H9 (cell line): ENCODE data around the gene PSMB9. TPM values are rescaled to one million over a fixed set of nuclear protein-coding genes. Genes with fewer than 3 reads are reported as not detected.

Experiments used
- DNase-seq: peaks from one replicate; pipeline ENCODE4 v3.0.0-alpha.2; 2017
- H2AFZ ChIP-seq: one replicate; pipeline ENCODE4 v1.6.1; 2013; ENCODE audit warnings: mild to moderate bottlenecking, low read length, control low read depth, moderate library complexity
- H2AK5ac ChIP-seq: 2 replicates; pipeline ENCODE4 v1.6.1; 2013; ENCODE audit warnings: low read length, control low read depth, mixed read lengths; ENCODE audit not compliant: insufficient read length
- H2BK120ac ChIP-seq: one replicate; pipeline ENCODE4 v1.6.1; 2013; ENCODE audit warnings: low read depth, mild to moderate bottlenecking, low read length, control low read depth, inconsistent platforms; ENCODE audit not compliant: poor library complexity, severe bottlenecking
- H2BK12ac ChIP-seq: 2 replicates; pipeline ENCODE4 v1.6.1; 2013; ENCODE audit warnings: low read length, control low read depth, mixed read lengths, low read depth; ENCODE audit not compliant: insufficient read length
- H2BK15ac ChIP-seq: 2 replicates; pipeline ENCODE4 v1.6.1; 2013; ENCODE audit warnings: low read depth, low read length, control low read depth
- H2BK20ac ChIP-seq: one replicate; pipeline ENCODE4 v1.6.1; 2013; ENCODE audit warnings: low read depth, mild to moderate bottlenecking, low read length, control low read depth, inconsistent platforms; ENCODE audit not compliant: poor library complexity, severe bottlenecking
- H2BK5ac ChIP-seq: 2 replicates; pipeline ENCODE4 v1.6.1; 2013; ENCODE audit warnings: low read length, control low read depth, mixed read lengths; ENCODE audit not compliant: insufficient read length
- H3K14ac ChIP-seq: 2 replicates; pipeline ENCODE4 v1.6.1; 2013; ENCODE audit warnings: low read length, control low read depth; ENCODE audit not compliant: insufficient read depth
- H3K18ac ChIP-seq: 2 replicates; pipeline ENCODE4 v1.6.1; 2013; ENCODE audit warnings: low read depth, mild to moderate bottlenecking, mixed read lengths, low read length, control low read depth; ENCODE audit not compliant: insufficient read length
- H3K23ac ChIP-seq: 2 replicates; pipeline ENCODE4 v1.6.1; 2013; ENCODE audit warnings: low read length, control low read depth, mixed read lengths, low read depth; ENCODE audit not compliant: insufficient read length
- H3K23me2 ChIP-seq: 2 replicates; pipeline ENCODE4 v1.6.1; 2013; ENCODE audit warnings: low read depth, mild to moderate bottlenecking, mixed read lengths, low read length, control low read depth; ENCODE audit not compliant: insufficient read length, poor library complexity, severe bottlenecking
- H3K27ac ChIP-seq: 2 replicates; pipeline ENCODE4 v1.5.1; 2013; ENCODE audit warnings: low read length, control low read depth, mixed read lengths, low read depth; ENCODE audit not compliant: insufficient read length
- H3K27me3 ChIP-seq: 2 replicates; pipeline ENCODE4 v1.6.1; 2013; ENCODE audit warnings: low read length, control low read depth, inconsistent platforms; ENCODE audit not compliant: insufficient read depth
- H3K4ac ChIP-seq: 2 replicates; pipeline ENCODE4 v1.6.1; 2013; ENCODE audit warnings: low read depth, mild to moderate bottlenecking, control low read depth, inconsistent platforms, low read length, moderate library complexity
- H3K4me1 ChIP-seq: 2 replicates; pipeline ENCODE4 v1.6.1; 2013; ENCODE audit warnings: low read length, control low read depth, inconsistent platforms; ENCODE audit not compliant: insufficient read depth
- H3K4me2 ChIP-seq: 2 replicates; pipeline ENCODE4 v1.6.1; 2013; ENCODE audit warnings: low read length, control low read depth, mixed read lengths; ENCODE audit not compliant: insufficient read length, insufficient read depth
- H3K56ac ChIP-seq: 2 replicates; pipeline ENCODE4 v1.6.1; 2013; ENCODE audit warnings: low read depth, mild to moderate bottlenecking, mixed read lengths, low read length, control low read depth; ENCODE audit not compliant: insufficient read length
- H3K79me1 ChIP-seq: 2 replicates; pipeline ENCODE4 v1.6.1; 2013; ENCODE audit warnings: low read depth, mild to moderate bottlenecking, moderate library complexity, low read length, control low read depth, inconsistent platforms; ENCODE audit not compliant: insufficient read depth, poor library complexity, severe bottlenecking
- H3K79me2 ChIP-seq: 2 replicates; pipeline ENCODE4 v1.6.1; 2013; ENCODE audit warnings: low read length, control low read depth, inconsistent platforms; ENCODE audit not compliant: insufficient read depth
- H3K9ac ChIP-seq: 2 replicates; pipeline ENCODE4 v1.6.1; 2013; ENCODE audit warnings: low read length, control low read depth, mixed read lengths; ENCODE audit not compliant: insufficient read length; ENCODE audit errors: extremely low read depth
- H3K9me3 ChIP-seq: one replicate; pipeline ENCODE4 v1.6.1; 2013; ENCODE audit warnings: low read depth, low read length, inconsistent platforms; ENCODE audit not compliant: control insufficient read depth
- H3T11ph ChIP-seq: one replicate; pipeline ENCODE4 v1.6.1; 2013; ENCODE audit warnings: mild to moderate bottlenecking, low read length, control low read depth, inconsistent platforms
- H4K20me1 ChIP-seq: one replicate; pipeline ENCODE4 v1.6.1; 2013; ENCODE audit not compliant: control insufficient read depth, insufficient read length, insufficient read depth
- H4K5ac ChIP-seq: 2 replicates; pipeline ENCODE4 v1.6.1; 2013; ENCODE audit warnings: low read depth, mild to moderate bottlenecking, mixed read lengths, low read length, control low read depth; ENCODE audit not compliant: insufficient read length
- H4K8ac ChIP-seq: replicated peaks from 2 replicates; pipeline ENCODE4 v1.6.1; 2013; ENCODE audit warnings: low read length, control low read depth, mixed read lengths, low read depth; ENCODE audit not compliant: insufficient read length
- H4K91ac ChIP-seq: 2 replicates; pipeline ENCODE4 v1.6.1; 2013; ENCODE audit warnings: low read depth, mild to moderate bottlenecking, moderate library complexity, mixed read lengths, low read length, control low read depth; ENCODE audit not compliant: insufficient read length
- H3K27ac Mint-ChIP-seq, 3 experiments: 2 replicates in 2 of 3; 3 replicates in 1 of 3; pipeline ENCODE4 v1.8.0; 2020 to 2021; ENCODE audit warnings: mixed read lengths in 3 of 3, mild to moderate bottlenecking in 1 of 3, moderate library complexity in 1 of 3
- H3K27me3 Mint-ChIP-seq: 2 replicates; pipeline ENCODE4 v1.8.0; 2021; ENCODE audit warnings: low read depth, mild to moderate bottlenecking, moderate library complexity, mixed read lengths
- H3K36me3 Mint-ChIP-seq, 3 experiments: 2 replicates in 2 of 3; 3 replicates in 1 of 3; pipeline ENCODE4 v1.8.0; 2020 to 2021; ENCODE audit warnings: low read depth in 3 of 3, mixed read lengths in 3 of 3; ENCODE audit not compliant: insufficient read depth in 1 of 3
- H3K4me1 Mint-ChIP-seq, 2 experiments: 2 replicates each; pipeline ENCODE4 v1.8.0; 2020; ENCODE audit warnings: mixed read lengths in 2 of 2
- H3K4me3 Mint-ChIP-seq, 2 experiments: 2 replicates in 1 of 2; 3 replicates in 1 of 2; pipeline ENCODE4 v1.8.0; 2020 to 2021; ENCODE audit warnings: mild to moderate bottlenecking in 2 of 2, mixed read lengths in 2 of 2, moderate library complexity in 1 of 2
- H3K9me3 Mint-ChIP-seq, 2 experiments: 2 replicates in 1 of 2; 3 replicates in 1 of 2; pipeline ENCODE4 v1.8.0; 2020; ENCODE audit warnings: mild to moderate bottlenecking in 2 of 2, mixed read lengths in 2 of 2, moderate library complexity in 1 of 2
- CTCF ChIP-seq: fragments of 200-600 bp; sonication (generic); conservative IDR thresholded peaks from 3 replicates; pipeline ENCODE4 v1.8.0; 2021; ENCODE audit warnings: antibody characterized with exemption, mild to moderate bottlenecking
- WGBS: extraction: QIAGEN DNeasy Blood & Tissue Kit; methylation state at CpG from one replicate; pipeline ENCODE4 v1.1.7; 2013; ENCODE audit warnings: missing lambda C conversion rate, low lambda C conversion rate, mixed read lengths; ENCODE audit not compliant: insufficient read length; ENCODE audit errors: extremely low coverage; 5-methylcytosine and 5-hydroxymethylcytosine counted together
- total RNA-seq: library from RNA; stranded (reverse); gene quantifications from 2 replicates; pipeline ENCODE4 v1.2.1, GENCODE V29; 2021

The PSMB9 gene
- total RNA-seq, 1 experiment from 2014 or later, result 3.5 TPM

GRCh38 chr6:32843331-32843978, 10.5 kb upstream of the PSMB9 start:
- WGBS, result no CpG with 5 or more reads among the region's 28 CpGs
- H3K79me1 ChIP-seq, result no peaks in the 10 kb centered on the region
- H2BK12ac ChIP-seq, result no peak overlapping the region
- peak overlapping the region; percentile 63 for H3K4me2 ChIP-seq
- no peaks in the 10 kb centered on the region for H3K9me3 Mint-ChIP-seq
- H2BK5ac ChIP-seq, result no peak overlapping the region
- H2AFZ ChIP-seq, result peak overlapping the region; percentile 59
- H3K56ac ChIP-seq, result no peak overlapping the region
- no peak overlapping the region for H3T11ph ChIP-seq
- H2BK20ac ChIP-seq, result no peak overlapping the region
- DNase-seq, result peak; percentile 47
- no peak overlapping the region for H3K4ac ChIP-seq
- H3K14ac ChIP-seq, result peak overlapping the region; percentile 90; the same call in 1 of the 2 replicates
- H4K20me1 ChIP-seq, result no peaks in the 10 kb centered on the region
- no peak overlapping the region for H2AK5ac ChIP-seq
- peak overlapping the region; percentile 94 for H3K18ac ChIP-seq
- no peak overlapping the region for H3K27ac ChIP-seq
- H3K23ac ChIP-seq, result no peak overlapping the region
- H3K27ac Mint-ChIP-seq, result peak overlapping the region in 1 of 3 experiments; percentile 86; a peak in 2 of 7 replicates
- no peak for TF ChIP-seq CTCF
- peaks cover 11% of the 10 kb centered on the region for H3K23me2 ChIP-seq
- peaks cover 3% of the 10 kb centered on the region in 2 experiments for H3K4me1 Mint-ChIP-seq
- no peak overlapping the region for H4K5ac ChIP-seq
- no peak overlapping the region for H4K91ac ChIP-seq
- H3K36me3 Mint-ChIP-seq, result peaks cover 0 to 39% (median 12%) of the 10 kb centered on the region in 3 experiments; a peak in 5 of 7 replicates
- no peaks in the 10 kb centered on the region for H3K79me2 ChIP-seq
- H3K4me1 ChIP-seq, result peaks cover 2% of the 10 kb centered on the region; the same call in 1 of the 2 replicates
- peak overlapping the region; percentile 35 for H3K9ac ChIP-seq
- H3K9me3 ChIP-seq, result no peaks in the 10 kb centered on the region
- peak overlapping the region; percentile 87 to 92 for H3K4me3 Mint-ChIP-seq
- no peak overlapping the region for H4K8ac ChIP-seq
- H3K27me3 Mint-ChIP-seq, result peaks cover 29% of the 10 kb centered on the region
- no peak overlapping the region for H2BK120ac ChIP-seq
- H3K27me3 ChIP-seq, result no peaks in the 10 kb centered on the region
- H2BK15ac ChIP-seq, result no peak overlapping the region
